H1 (cell line): Measurements from ENCODE around the gene GSG1L. TPM values are rescaled to one million over a fixed set of nuclear protein-coding genes. Genes with fewer than 3 reads are reported as not detected.

Source experiments
- CTCF ChIA-PET: fragments of 300-600 bp; sonication (Branson Sonifier 250); formaldehyde crosslinking; loops from one replicate; lab custom pipeline; 2021; ENCODE audit not compliant: partially characterized antibody; lab: Charles Lee
- POLR2A ChIA-PET: fragments of 300-600 bp; sonication (Branson Sonifier 250); formaldehyde crosslinking; loops from one replicate; lab custom pipeline; 2021; ENCODE audit warnings: inconsistent platforms; ENCODE audit not compliant: partially characterized antibody; lab: Charles Lee
- DNase-seq, 2 experiments: peaks; one replicate each; pipeline versions ENCODE4 v3.0.0 to v3.0.0-alpha.2; 2010 to 2022; ENCODE audit warnings: low spot score in 2 of 2, low read depth in 1 of 2, mixed read lengths in 1 of 2
- FAIRE-seq: peaks from 2 replicates; lab custom pipeline; 2011; peaks lifted over from hg19 to GRCh38; lab: Jason Lieb, UNC
- H2AFZ ChIP-seq: 2 replicates; pipeline ENCODE4 v1.8.1; 2012; ENCODE audit warnings: low read length, inconsistent platforms
- H2AK5ac ChIP-seq: 2 replicates; pipeline ENCODE4 v1.6.1; 2013; ENCODE audit warnings: low read depth, low read length
- H2BK120ac ChIP-seq: replicated peaks from 2 replicates; pipeline ENCODE3; 2013; ENCODE audit warnings: low read depth, low read length, inconsistent platforms
- H2BK12ac ChIP-seq: 2 replicates; pipeline ENCODE4 v1.6.1; 2013; ENCODE audit warnings: low read depth, low read length
- H2BK15ac ChIP-seq: 2 replicates; pipeline ENCODE4 v1.6.1; 2013; ENCODE audit warnings: low read length
- H2BK20ac ChIP-seq: 2 replicates; pipeline ENCODE4 v1.6.1; 2013; ENCODE audit warnings: low read length
- H2BK5ac ChIP-seq: 2 replicates; pipeline ENCODE4 v1.6.1; 2013; ENCODE audit warnings: low read depth, low read length
- H3K14ac ChIP-seq: 2 replicates; pipeline ENCODE4 v1.6.1; 2013; ENCODE audit warnings: inconsistent platforms; ENCODE audit not compliant: insufficient read length
- H3K18ac ChIP-seq: 2 replicates; pipeline ENCODE4 v1.6.1; 2013; ENCODE audit warnings: low read length; ENCODE audit errors: extremely low read depth
- H3K23ac ChIP-seq: 2 replicates; pipeline ENCODE4 v1.6.1; 2013; ENCODE audit warnings: inconsistent platforms; ENCODE audit not compliant: insufficient read length
- H3K23me2 ChIP-seq: 2 replicates; pipeline ENCODE4 v1.6.1; 2013; ENCODE audit warnings: low read depth, low read length
- H3K27ac ChIP-seq: 2 replicates; pipeline ENCODE4 v1.6.1; 2011; ENCODE audit warnings: low read depth, low read length, inconsistent platforms
- H3K27me3 ChIP-seq, 4 experiments: replicated peaks in 1 of 4; 1 replicate in 1 of 4; 2 replicates in 3 of 4; pipeline versions ENCODE4 v1.6.1 to v1.8.1; 2011 to 2013; ENCODE audit warnings: low read length in 3 of 4, mild to moderate bottlenecking in 3 of 4, inconsistent platforms in 2 of 4, mixed read lengths in 2 of 4, moderate library complexity in 1 of 4; ENCODE audit not compliant: control insufficient read depth in 3 of 4, insufficient read depth in 3 of 4; ENCODE audit errors: extremely low read depth in 1 of 4
- H3K36me3 ChIP-seq, 4 experiments: 2 replicates each; pipeline versions ENCODE4 v1.6.1 to v1.8.1; 2011 to 2013; ENCODE audit warnings: mild to moderate bottlenecking in 4 of 4, low read length in 3 of 4, moderate library complexity in 2 of 4, control low read depth in 1 of 4, inconsistent platforms in 1 of 4; ENCODE audit not compliant: insufficient read depth in 4 of 4, control insufficient read depth in 2 of 4
- H3K4ac ChIP-seq: replicated peaks from 2 replicates; pipeline ENCODE3; 2013; ENCODE audit warnings: low read length, low read depth, mixed read lengths, inconsistent platforms; ENCODE audit not compliant: insufficient read length
- H3K4me1 ChIP-seq, 4 experiments: replicated peaks in 1 of 4; 1 replicate in 1 of 4; 2 replicates in 3 of 4; pipeline versions ENCODE4 v1.6.1 to v1.8.1; 2011 to 2013; ENCODE audit warnings: low read length in 3 of 4, inconsistent platforms in 2 of 4, mixed read lengths in 1 of 4; ENCODE audit not compliant: insufficient read depth in 4 of 4, control insufficient read depth in 3 of 4
- H3K4me2 ChIP-seq, 2 experiments: 2 replicates each; pipeline versions ENCODE4 v1.6.1 to v1.8.1; 2011 to 2013; ENCODE audit warnings: low read depth in 2 of 2, low read length in 2 of 2, control low read depth in 1 of 2, inconsistent platforms in 1 of 2, mild to moderate bottlenecking in 1 of 2; ENCODE audit not compliant: insufficient read depth in 1 of 2
- H3K4me3 ChIP-seq, 4 experiments: fragments of 200-600, 300-600 bp in 1 of 4; sonication (generic), shearing (Covaris generic), sonication (Bioruptor Twin) in 1 of 4; 2 replicates each; pipeline versions ENCODE4 v1.5.1 to v1.8.1; 2011 to 2016; ENCODE audit warnings: low read length in 4 of 4, low read depth in 3 of 4, control low read depth in 2 of 4, inconsistent platforms in 2 of 4, mild to moderate bottlenecking in 2 of 4, mixed read lengths in 1 of 4, moderate library complexity in 1 of 4; ENCODE audit not compliant: insufficient read depth in 2 of 4; ENCODE audit errors: extremely low read depth in 1 of 4
- H3K56ac ChIP-seq: replicated peaks from 2 replicates; pipeline ENCODE3; 2013; ENCODE audit warnings: low read depth, mild to moderate bottlenecking, mixed read lengths, low read length, inconsistent platforms; ENCODE audit not compliant: insufficient read length
- H3K79me1 ChIP-seq: 2 replicates; pipeline ENCODE4 v1.6.1; 2013; ENCODE audit warnings: low read depth, low read length, control low read depth
- H3K79me2 ChIP-seq, 2 experiments: 2 replicates each; pipeline versions ENCODE4 v1.6.1 to v1.8.1; 2012 to 2013; ENCODE audit warnings: low read length in 2 of 2, mild to moderate bottlenecking in 2 of 2, inconsistent platforms in 1 of 2; ENCODE audit not compliant: insufficient read depth in 2 of 2, control insufficient read depth in 1 of 2
- H3K9ac ChIP-seq, 4 experiments: replicated peaks in 1 of 4; 1 replicate in 1 of 4; 2 replicates in 3 of 4; pipeline versions ENCODE4 v1.6.1 to v1.8.1; 2011 to 2013; ENCODE audit warnings: low read depth in 3 of 4, low read length in 3 of 4, control low read depth in 2 of 4, mild to moderate bottlenecking in 2 of 4, moderate library complexity in 2 of 4, inconsistent platforms in 1 of 4; ENCODE audit errors: extremely low read depth in 1 of 4
- H3K9me3 ChIP-seq, 2 experiments: 2 replicates each; pipeline versions ENCODE4 v1.6.1 to v1.8.1; 2012 to 2013; ENCODE audit warnings: mild to moderate bottlenecking in 2 of 2, moderate library complexity in 2 of 2, control low read depth in 1 of 2, inconsistent platforms in 1 of 2, low read depth in 1 of 2, low read length in 1 of 2, mixed read lengths in 1 of 2; ENCODE audit not compliant: insufficient read depth in 2 of 2
- H4K20me1 ChIP-seq, 2 experiments: replicated peaks in 1 of 2; 2 replicates each; pipeline versions ENCODE3 to v1.8.1; 2011 to 2013; ENCODE audit warnings: inconsistent platforms in 2 of 2, low read length in 2 of 2, mild to moderate bottlenecking in 1 of 2; ENCODE audit not compliant: insufficient read depth in 2 of 2, control insufficient read depth in 1 of 2
- H4K5ac ChIP-seq: 2 replicates; pipeline ENCODE4 v1.6.1; 2013; ENCODE audit warnings: low read length, low read depth, mixed read lengths, inconsistent platforms; ENCODE audit not compliant: insufficient read length
- H4K8ac ChIP-seq: 2 replicates; pipeline ENCODE4 v1.8.0; 2013; ENCODE audit warnings: mild to moderate bottlenecking, moderate library complexity, low read length, inconsistent platforms; ENCODE audit not compliant: insufficient read depth; ENCODE audit errors: extremely low read depth
- H4K91ac ChIP-seq: replicated peaks from 2 replicates; pipeline ENCODE3; 2013; ENCODE audit warnings: low read length, mixed read lengths, inconsistent platforms; ENCODE audit not compliant: insufficient read length
- ASH2L ChIP-seq: fragments of 200-600, 300-600 bp; sonication (generic); IDR thresholded peaks from one replicate; pipeline ENCODE4 v1.7.1; 2017; ENCODE audit warnings: low read length
- ATF2 ChIP-seq: IDR thresholded peaks from 2 replicates; pipeline ENCODE4 v1.6.1; 2012; ENCODE audit warnings: low read length, inconsistent platforms
- ATF3 ChIP-seq: IDR thresholded peaks from 2 replicates; pipeline ENCODE4 v1.6.1; 2011; ENCODE audit warnings: low read depth, mild to moderate bottlenecking, low read length; ENCODE audit not compliant: insufficient read depth
- CHD1 ChIP-seq: IDR thresholded peaks from 2 replicates; pipeline ENCODE4 v1.6.1; 2012; ENCODE audit warnings: low read depth, low read length, improper control_type of control experiment
- MAFK ChIP-seq: IDR thresholded peaks from 2 replicates; pipeline ENCODE4 v1.6.1; 2012; ENCODE audit warnings: low read depth, mild to moderate bottlenecking, improper control_type of control experiment, low read length
- PHF8 ChIP-seq: fragments of 200-600 bp; sonication (generic); conservative IDR thresholded peaks from 2 replicates; pipeline ENCODE4 v1.7.1; 2012; ENCODE audit warnings: low read depth, mild to moderate bottlenecking, inconsistent platforms, low read length, moderate library complexity
- RFX5 ChIP-seq: IDR thresholded peaks from 2 replicates; pipeline ENCODE4 v1.6.1; 2011; ENCODE audit warnings: low read depth, low read length, improper control_type of control experiment, borderline replicate concordance
- SP2 ChIP-seq: IDR thresholded peaks from 2 replicates; pipeline ENCODE4 v1.6.1; 2012; ENCODE audit warnings: mild to moderate bottlenecking, low read length, inconsistent platforms
- SRF ChIP-seq: IDR thresholded peaks from 2 replicates; pipeline ENCODE4 v1.6.1; 2011; ENCODE audit warnings: mild to moderate bottlenecking, low read depth, low read length, moderate library complexity
- TAF7 ChIP-seq: optimal IDR thresholded peaks from 2 replicates; pipeline ENCODE3; 2011; ENCODE audit warnings: low read depth, mild to moderate bottlenecking, inconsistent platforms, low read length, moderate library complexity, borderline replicate concordance
- TBP ChIP-seq: IDR thresholded peaks from 2 replicates; pipeline ENCODE4 v1.6.1; 2011; ENCODE audit warnings: low read depth, low read length, improper control_type of control experiment
- WGBS, 2 experiments: shearing (Covaris generic) in 1 of 2; methylation state at CpG; one replicate each; pipeline versions ENCODE4 v1.1.6 to v1.1.7; 2013 to 2015; ENCODE audit warnings: low lambda C conversion rate in 2 of 2, mixed read lengths in 2 of 2, inconsistent platforms in 1 of 2, low coverage in 1 of 2, missing lambda C conversion rate in 1 of 2; ENCODE audit not compliant: insufficient replicate concordance in 2 of 2, insufficient coverage in 1 of 2, insufficient read length in 1 of 2; ENCODE audit errors: extremely low coverage in 1 of 2, missing lambda C conversion rate in 1 of 2; 5-methylcytosine and 5-hydroxymethylcytosine counted together
- polyA plus RNA-seq, 7 experiments: library from polyadenylated mRNA; depleted of rRNA in 3 of 7; stranded (reverse) in 5 of 7; unstranded in 2 of 7; fragments of >200 nt in 5 of 7; fragments of 200-250 nt in 2 of 7; gene quantifications; 1 replicate in 5 of 7; 2 replicates in 1 of 7; 4 replicates in 1 of 7; pipeline versions ENCODE4 v1.2.1 to v1.2.3, GENCODE V29; 2011 to 2013; ENCODE audit warnings: missing spikeins in 2 of 7, mixed read lengths in 2 of 7
- total RNA-seq: library from RNA; stranded (reverse); fragmentation: NEBNext Ultra II Directional; extraction: Animal tissue kit (Norgen Biotek cat#: 25700); gene quantifications from 2 replicates; pipeline ENCODE4 v1.2.1, GENCODE V29; 2021

GSG1L gene
- total and polyA plus RNA-seq, 2 of the 8 experiments (the other 6 are each of a cell fraction or from before 2014, with no cell fraction given): 0.71 to 1.1 TPM

GRCh38 chr16:27841061-27841801, 222.3 kb downstream of the GSG1L start:
- H3K4me3 ChIP-seq: no peak overlapping the region
- POLR2A ChIA-PET: interaction anchor here (0.7 kb wide), 1 partner anchor 14 kb away, joined by 3 read pairs; no protein-coding TSS in a partner anchor
- TF ChIP-seq TBP (no peak), ATF3 (no peak), MAFK (no peak), RFX5 (no peak), ASH2L (no peak), TAF7 (no peak), CHD1 (no peak), ATF2 (no peak), SRF (no peak), SP2 (no peak), PHF8 (no peak)

More at GRCh38 chr16:27841061-27841801, 222.3 kb downstream of the GSG1L start:
- no peak overlapping the region for H2AK5ac ChIP-seq
- H2BK12ac ChIP-seq: no peak overlapping the region
- no peak overlapping the region for H3K27ac ChIP-seq
- no peaks in the 10 kb centered on the region for H3K36me3 ChIP-seq
- no peak for DNase-seq
- no peak overlapping the region for H4K91ac ChIP-seq
- H2BK20ac ChIP-seq: no peak overlapping the region
- H2BK5ac ChIP-seq: no peak overlapping the region
- no peak overlapping the region for H2BK15ac ChIP-seq
- H3K4ac ChIP-seq: no peak overlapping the region
- no peak overlapping the region for H2AFZ ChIP-seq
- no peaks in the 10 kb centered on the region for H3K79me2 ChIP-seq
- no peak overlapping the region for H4K5ac ChIP-seq
- WGBS, 2 experiments: 84% methylated on average over 16 of the region's 16 CpGs; no CpG with 5 or more reads in 1 of the 2 experiments
- H3K27me3 ChIP-seq: no peaks in the 10 kb centered on the region
- no peak overlapping the region for H3K14ac ChIP-seq
- no peaks in the 10 kb centered on the region for H4K20me1 ChIP-seq
- H3K9me3 ChIP-seq: no peaks in the 10 kb centered on the region
- no peak overlapping the region for H3K56ac ChIP-seq
- no peak overlapping the region for H3K18ac ChIP-seq
- no peak overlapping the region for H2BK120ac ChIP-seq
- H3K23ac ChIP-seq: no peak overlapping the region
- H3K23me2 ChIP-seq: no peaks in the 10 kb centered on the region
- no peaks in the 10 kb centered on the region for H3K79me1 ChIP-seq
- peaks cover 0 to 3% (median 1%) of the 10 kb centered on the region in 4 experiments; a peak in 2 of 7 replicates for H3K4me1 ChIP-seq
- no peak overlapping the region for H4K8ac ChIP-seq
- no peak for FAIRE-seq
- CTCF ChIA-PET: interaction anchor here (1.2 to 4.1 kb wide), 4 partner anchors 18 to 62 kb away, joined by 3 to 17 read pairs (median 10); no protein-coding TSS in a partner anchor
- H3K9ac ChIP-seq: no peak overlapping the region
- no peak overlapping the region for H3K4me2 ChIP-seq
